HepG2 (cell line): Measurements from ENCODE around the gene RASSF4. TPM values are rescaled to one million over a fixed set of nuclear protein-coding genes. Genes with fewer than 3 reads are reported as not detected.

Experiments used
- ETV5 ChIP-seq: IDR thresholded peaks from 2 replicates; pipeline ENCODE4 v1.6.1; 2018; ENCODE audit warnings: missing biosample characterization, missing genetic modification reagents, inconsistent platforms, borderline replicate concordance
- FOXO1 ChIP-seq: sonication (generic); formaldehyde crosslinking; IDR thresholded peaks from 2 replicates; pipeline ENCODE4 v1.4.0; 2020; ENCODE audit warnings: missing genetic modification reagents
- HNF4A ChIP-seq: sonication (generic); formaldehyde crosslinking; IDR thresholded peaks from 2 replicates; pipeline ENCODE4 v1.4.0; 2020; ENCODE audit warnings: missing genetic modification reagents
- KLF16 ChIP-seq, 2 experiments: sonication (generic) in 1 of 2; formaldehyde crosslinking in 1 of 2; IDR thresholded peaks; 2 replicates each; pipeline versions ENCODE4 v1.6.1 to v1.8.0; 2016 to 2023; ENCODE audit warnings: missing genetic modification reagents in 2 of 2, missing compliant biosample characterization in 1 of 2
- NCOA2 ChIP-seq: sonication (generic); formaldehyde crosslinking; IDR thresholded peaks from 2 replicates; pipeline ENCODE4 v1.8.0; 2022; ENCODE audit warnings: inconsistent platforms
- PAX8 ChIP-seq: sonication (generic); formaldehyde crosslinking; IDR thresholded peaks from 2 replicates; pipeline ENCODE4 v1.8.0; 2022; ENCODE audit warnings: mild to moderate bottlenecking, missing genetic modification reagents, borderline replicate concordance
- RAD21 ChIP-seq: fragments of 450-650 bp; formaldehyde crosslinking; IDR thresholded peaks from 2 replicates; pipeline ENCODE4 v1.5.0; 2020; ENCODE audit warnings: mild to moderate bottlenecking
- RFXAP ChIP-seq: sonication (generic); formaldehyde crosslinking; IDR thresholded peaks from 2 replicates; pipeline ENCODE4 v1.4.0; 2020; ENCODE audit warnings: missing genetic modification reagents, borderline replicate concordance
- RXRB ChIP-seq: IDR thresholded peaks from 2 replicates; pipeline ENCODE4 v1.6.1; 2016; ENCODE audit warnings: borderline replicate concordance, missing genetic modification reagents, missing compliant biosample characterization
- SCMH1 ChIP-seq: sonication (generic); formaldehyde crosslinking; IDR thresholded peaks from 2 replicates; pipeline ENCODE4 v1.9.0; 2021; ENCODE audit warnings: missing genetic modification reagents, mild to moderate bottlenecking, borderline replicate concordance
- XRCC5 ChIP-seq: fragments of 200-400 bp; formaldehyde crosslinking; optimal IDR thresholded peaks from 2 replicates; pipeline ENCODE3; 2017; ENCODE audit warnings: mild to moderate bottlenecking, low read length
- ZBTB20 ChIP-seq: sonication (generic); formaldehyde crosslinking; IDR thresholded peaks from 2 replicates; pipeline ENCODE4 v1.8.1; 2023; ENCODE audit warnings: missing genetic modification reagents, low read depth, mild to moderate bottlenecking, borderline replicate concordance
- ZNF337 ChIP-seq: sonication (generic); formaldehyde crosslinking; IDR thresholded peaks from 2 replicates; pipeline ENCODE4 v1.5.1; 2020; ENCODE audit warnings: missing genetic modification reagents, low read depth, mild to moderate bottlenecking, borderline replicate concordance
- ZNF382 ChIP-seq: sonication (generic); formaldehyde crosslinking; IDR thresholded peaks from 2 replicates; pipeline ENCODE4 v1.5.0; 2020; ENCODE audit warnings: missing genetic modification reagents, mild to moderate bottlenecking, borderline replicate concordance
- ZNF615 ChIP-seq: sonication (generic); formaldehyde crosslinking; IDR thresholded peaks from 2 replicates; pipeline ENCODE4 v1.5.0; 2020; ENCODE audit warnings: mild to moderate bottlenecking, missing genetic modification reagents, borderline replicate concordance
- ZNF670 ChIP-seq: sonication (generic); formaldehyde crosslinking; IDR thresholded peaks from 2 replicates; pipeline ENCODE4 v1.8.0; 2022; ENCODE audit warnings: mild to moderate bottlenecking, missing genetic modification reagents, borderline replicate concordance
- ZNF749 ChIP-seq: sonication (generic); formaldehyde crosslinking; IDR thresholded peaks from 2 replicates; pipeline ENCODE4 v1.8.0; 2022; ENCODE audit warnings: mild to moderate bottlenecking, missing genetic modification reagents, moderate library complexity, borderline replicate concordance
- ZNF788 ChIP-seq: sonication (generic); formaldehyde crosslinking; IDR thresholded peaks from 2 replicates; pipeline ENCODE4 v1.5.0; 2020; ENCODE audit warnings: mild to moderate bottlenecking, missing genetic modification reagents, borderline replicate concordance
- polyA plus RNA-seq, 8 experiments: library from polyadenylated mRNA; depleted of rRNA in 3 of 8; stranded (reverse) in 7 of 8; unstranded in 1 of 8; fragments of >200 nt; fragmentation: Illumina TruSeq in 4 of 8; extraction: Trizol in 4 of 8; gene quantifications; 2 replicates each; pipeline versions ENCODE4 v1.2.1 to v1.2.3, GENCODE V29; 2011 to 2016; ENCODE audit warnings: low read depth in 4 of 8, missing spikeins in 1 of 8, mixed read lengths in 1 of 8; ENCODE audit not compliant: insufficient read depth in 1 of 8
- total RNA-seq, 5 experiments: library from RNA; depleted of rRNA; stranded (reverse); fragments of >200 nt; fragmentation: Illumina TruSeq; extraction: Trizol; gene quantifications; 2 replicates each; pipeline ENCODE4 v1.2.3, GENCODE V29; 2016; ENCODE audit warnings: low read depth in 1 of 5
- TF ChIP-seq, protein P1 (sequence below): sonication (generic); formaldehyde crosslinking; IDR thresholded peaks from 2 replicates; pipeline ENCODE4 v1.5.0; 2020; ENCODE audit warnings: missing genetic modification reagents
- TF ChIP-seq, protein P2 (sequence below): sonication (generic); formaldehyde crosslinking; IDR thresholded peaks from 2 replicates; pipeline ENCODE4 v1.5.1; 2020; ENCODE audit warnings: mild to moderate bottlenecking, missing genetic modification reagents, borderline replicate concordance
- TF ChIP-seq, protein P3 (sequence below): sonication (generic); formaldehyde crosslinking; IDR thresholded peaks from 2 replicates; pipeline ENCODE4 v1.4.0; 2020; ENCODE audit warnings: missing genetic modification reagents, borderline replicate concordance

Gene RASSF4
- total and polyA plus RNA-seq, 2 of the 13 experiments (the other 11 are each of a cell fraction or from before 2014, with no cell fraction given): 34.0 to 51.7 TPM

DNA sequence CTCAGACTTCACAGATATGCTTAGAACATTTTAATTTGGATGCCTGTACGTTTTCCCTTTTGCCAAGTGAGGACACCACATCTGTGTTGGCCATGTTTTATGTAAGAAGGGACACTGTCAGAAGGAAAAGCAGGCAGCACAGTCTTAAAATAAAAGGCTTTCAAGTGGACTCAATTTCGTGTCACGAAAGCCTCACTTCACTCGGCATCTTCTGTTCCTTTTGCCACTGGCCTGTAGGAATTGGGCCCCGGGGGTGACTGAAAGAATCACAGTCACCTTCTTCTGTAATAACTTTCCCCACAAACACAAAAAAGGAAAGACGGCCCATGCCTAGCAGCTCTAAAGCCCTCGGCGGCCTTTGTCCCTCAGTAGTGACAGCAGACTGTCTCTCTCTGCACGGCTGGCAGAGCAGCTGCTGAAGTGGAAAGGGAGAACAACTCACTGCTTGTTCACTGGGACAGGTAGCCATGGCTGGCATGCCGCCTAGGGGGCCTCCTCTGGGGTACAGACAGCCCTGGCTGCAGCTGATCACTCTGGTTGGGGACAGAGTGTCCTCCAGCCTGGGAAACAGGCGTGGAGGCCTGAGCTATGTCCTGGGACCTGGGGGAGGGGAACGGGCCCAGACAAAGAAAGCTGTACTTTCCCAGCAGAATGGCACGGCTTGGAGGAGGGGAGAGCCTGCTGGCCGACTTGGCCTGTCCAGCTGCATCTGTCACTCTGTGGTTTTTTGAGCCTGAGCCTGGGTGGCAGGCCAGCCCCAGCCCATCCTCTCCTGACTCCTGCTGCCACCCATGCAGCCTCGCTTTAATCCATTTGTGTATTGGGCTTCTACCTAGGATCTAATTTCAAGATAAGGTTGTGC lies 4.4 kb downstream of the RASSF4 start (continued):
- peak; percentile 75 for TF ChIP-seq HNF4A (CRISPR knock-in tag)
- TF ChIP-seq RFXAP: peak; percentile 70; the same call in 1 of the 2 replicates
- no peak for TF ChIP-seq SCMH1 (CRISPR knock-in tag)
- TF ChIP-seq KLF16 (CRISPR knock-in tag; IDR thresholded peaks at IDR 0.05): peak in 1 of 2 experiments; percentile 64; a peak in 1 of 4 replicates
- TF ChIP-seq ZNF670 (CRISPR knock-in tag): 0 out of 2 replicates have a peak, but pooled peaks have one; percentile 31
- peak; percentile 56; the same call in 1 of the 2 replicates for TF ChIP-seq ZNF788
- no peak for TF ChIP-seq PAX8 (CRISPR knock-in tag)
- no peak for TF ChIP-seq ZNF615 (CRISPR knock-in tag)
- 0 out of 2 replicates have a peak, but pooled peaks have one; percentile 56 for TF ChIP-seq ZNF337 (CRISPR knock-in tag)
- peak; percentile 68; the same call in 1 of the 2 replicates for TF ChIP-seq FOXO1 (CRISPR knock-in tag)
- TF ChIP-seq XRCC5: peak; percentile 85
- TF ChIP-seq, protein P1, sequence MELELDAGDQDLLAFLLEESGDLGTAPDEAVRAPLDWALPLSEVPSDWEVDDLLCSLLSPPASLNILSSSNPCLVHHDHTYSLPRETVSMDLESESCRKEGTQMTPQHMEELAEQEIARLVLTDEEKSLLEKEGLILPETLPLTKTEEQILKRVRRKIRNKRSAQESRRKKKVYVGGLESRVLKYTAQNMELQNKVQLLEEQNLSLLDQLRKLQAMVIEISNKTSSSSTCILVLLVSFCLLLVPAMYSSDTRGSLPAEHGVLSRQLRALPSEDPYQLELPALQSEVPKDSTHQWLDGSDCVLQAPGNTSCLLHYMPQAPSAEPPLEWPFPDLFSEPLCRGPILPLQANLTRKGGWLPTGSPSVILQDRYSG (CRISPR knock-in tag): 0 out of 2 replicates have a peak, but pooled peaks have one; percentile 76
- peak; percentile 39; the same call in 1 of the 2 replicates for TF ChIP-seq ETV5 (CRISPR knock-in tag)
- TF ChIP-seq RAD21: peak; percentile 28; the same call in 1 of the 2 replicates
- TF ChIP-seq ZNF382 (CRISPR knock-in tag): no peak
- TF ChIP-seq ZNF749: no peak
- TF ChIP-seq RXRB (CRISPR knock-in tag): peak; percentile 72
- TF ChIP-seq, protein P2, sequence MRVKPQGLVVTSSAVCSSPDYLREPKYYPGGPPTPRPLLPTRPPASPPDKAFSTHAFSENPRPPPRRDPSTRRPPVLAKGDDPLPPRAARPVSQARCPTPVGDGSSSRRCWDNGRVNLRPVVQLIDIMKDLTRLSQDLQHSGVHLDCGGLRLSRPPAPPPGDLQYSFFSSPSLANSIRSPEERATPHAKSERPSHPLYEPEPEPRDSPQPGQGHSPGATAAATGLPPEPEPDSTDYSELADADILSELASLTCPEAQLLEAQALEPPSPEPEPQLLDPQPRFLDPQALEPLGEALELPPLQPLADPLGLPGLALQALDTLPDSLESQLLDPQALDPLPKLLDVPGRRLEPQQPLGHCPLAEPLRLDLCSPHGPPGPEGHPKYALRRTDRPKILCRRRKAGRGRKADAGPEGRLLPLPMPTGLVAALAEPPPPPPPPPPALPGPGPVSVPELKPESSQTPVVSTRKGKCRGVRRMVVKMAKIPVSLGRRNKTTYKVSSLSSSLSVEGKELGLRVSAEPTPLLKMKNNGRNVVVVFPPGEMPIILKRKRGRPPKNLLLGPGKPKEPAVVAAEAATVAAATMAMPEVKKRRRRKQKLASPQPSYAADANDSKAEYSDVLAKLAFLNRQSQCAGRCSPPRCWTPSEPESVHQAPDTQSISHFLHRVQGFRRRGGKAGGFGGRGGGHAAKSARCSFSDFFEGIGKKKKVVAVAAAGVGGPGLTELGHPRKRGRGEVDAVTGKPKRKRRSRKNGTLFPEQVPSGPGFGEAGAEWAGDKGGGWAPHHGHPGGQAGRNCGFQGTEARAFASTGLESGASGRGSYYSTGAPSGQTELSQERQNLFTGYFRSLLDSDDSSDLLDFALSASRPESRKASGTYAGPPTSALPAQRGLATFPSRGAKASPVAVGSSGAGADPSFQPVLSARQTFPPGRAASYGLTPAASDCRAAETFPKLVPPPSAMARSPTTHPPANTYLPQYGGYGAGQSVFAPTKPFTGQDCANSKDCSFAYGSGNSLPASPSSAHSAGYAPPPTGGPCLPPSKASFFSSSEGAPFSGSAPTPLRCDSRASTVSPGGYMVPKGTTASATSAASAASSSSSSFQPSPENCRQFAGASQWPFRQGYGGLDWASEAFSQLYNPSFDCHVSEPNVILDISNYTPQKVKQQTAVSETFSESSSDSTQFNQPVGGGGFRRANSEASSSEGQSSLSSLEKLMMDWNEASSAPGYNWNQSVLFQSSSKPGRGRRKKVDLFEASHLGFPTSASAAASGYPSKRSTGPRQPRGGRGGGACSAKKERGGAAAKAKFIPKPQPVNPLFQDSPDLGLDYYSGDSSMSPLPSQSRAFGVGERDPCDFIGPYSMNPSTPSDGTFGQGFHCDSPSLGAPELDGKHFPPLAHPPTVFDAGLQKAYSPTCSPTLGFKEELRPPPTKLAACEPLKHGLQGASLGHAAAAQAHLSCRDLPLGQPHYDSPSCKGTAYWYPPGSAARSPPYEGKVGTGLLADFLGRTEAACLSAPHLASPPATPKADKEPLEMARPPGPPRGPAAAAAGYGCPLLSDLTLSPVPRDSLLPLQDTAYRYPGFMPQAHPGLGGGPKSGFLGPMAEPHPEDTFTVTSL (CRISPR knock-in tag): peak; percentile 36; the same call in 1 of the 2 replicates
- TF ChIP-seq, protein P3, sequence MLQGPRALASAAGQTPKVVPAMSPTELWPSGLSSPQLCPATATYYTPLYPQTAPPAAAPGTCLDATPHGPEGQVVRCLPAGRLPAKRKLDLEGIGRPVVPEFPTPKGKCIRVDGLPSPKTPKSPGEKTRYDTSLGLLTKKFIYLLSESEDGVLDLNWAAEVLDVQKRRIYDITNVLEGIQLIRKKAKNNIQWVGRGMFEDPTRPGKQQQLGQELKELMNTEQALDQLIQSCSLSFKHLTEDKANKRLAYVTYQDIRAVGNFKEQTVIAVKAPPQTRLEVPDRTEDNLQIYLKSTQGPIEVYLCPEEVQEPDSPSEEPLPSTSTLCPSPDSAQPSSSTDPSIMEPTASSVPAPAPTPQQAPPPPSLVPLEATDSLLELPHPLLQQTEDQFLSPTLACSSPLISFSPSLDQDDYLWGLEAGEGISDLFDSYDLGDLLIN: no peak
- peak; percentile 71 for TF ChIP-seq NCOA2 (CRISPR knock-in tag)
- TF ChIP-seq ZBTB20 (CRISPR knock-in tag): no peak
